HG03108 (cell line): ENCODE results near the gene SLC25A11.
A peak's percentile ranks its signal among the peaks of the same experiment; 100 is the strongest.

ENCODE experiments used
- ATAC-seq: cut with Tn5 transposase; IDR thresholded peaks from one replicate; pipeline ENCODE4 v1.9.1; 2021; ENCODE audit warnings: moderate library complexity; ENCODE audit not compliant: unreplicated experiment

The SLC25A11 gene

GRCh38 chr17:4966844-4967538 is 27.1 kb upstream of the SLC25A11 start:
- peak; percentile 81 for ATAC-seq

- ATAC-seq = no peak
Measured at GRCh38 chr17:4965311-4965986, 25.6 kb upstream of the SLC25A11 start.

GRCh38 chr17:4960279-4960922 is 20.6 kb upstream of the SLC25A11 start:
- ATAC-seq = no peak

GRCh38 chr17:4959261-4959965 is 19.6 kb upstream of the SLC25A11 start:
- no peak for ATAC-seq

GRCh38 chr17:4958102-4958501 is 18.3 kb upstream of the SLC25A11 start:
- no peak for ATAC-seq

- ATAC-seq = no peak
Measured at GRCh38 chr17:4956493-4957061, 16.7 kb upstream of the SLC25A11 start.

GRCh38 chr17:4955091-4955490 is 15.2 kb upstream of the SLC25A11 start:
- no peak for ATAC-seq

- no peak for ATAC-seq
Measured at GRCh38 chr17:4953451-4953961, 13.7 kb upstream of the SLC25A11 start.

- ATAC-seq = no peak
Measured at GRCh38 chr17:4951486-4951885, 11.6 kb upstream of the SLC25A11 start.

- ATAC-seq = no peak
Measured at GRCh38 chr17:4950746-4951204, 10.9 kb upstream of the SLC25A11 start, which contains the start of gene ENO3. ENO3 (plus strand) TSS chr17:4951119; CDS start chr17:4951830, 711 bp downstream.

GRCh38 chr17:4950075-4950745 is 10.4 kb upstream of the SLC25A11 start:
- no peak for ATAC-seq

- no peak for ATAC-seq
Measured at GRCh38 chr17:4949321-4950074, 9.7 kb upstream of the SLC25A11 start.

GRCh38 chr17:4948931-4949320 is 9.1 kb upstream of the SLC25A11 start:
- peak; percentile 29 for ATAC-seq

GRCh38 chr17:4948166-4948930 is 8.5 kb upstream of the SLC25A11 start, which contains the start of gene PFN1:
PFN1 (minus strand) TSS chr17:4948530; CDS start chr17:4948394, 136 bp downstream.
- ATAC-seq = no peak

GRCh38 chr17:4947411-4948165 is 7.7 kb upstream of the SLC25A11 start:
- no peak for ATAC-seq

GRCh38 chr17:4947010-4947410 is 7.2 kb upstream of the SLC25A11 start:
- ATAC-seq = no peak

GRCh38 chr17:4946312-4946976 is 6.6 kb upstream of the SLC25A11 start:
- ATAC-seq = no peak
